ENCODE data around the gene ADGRF4.
A peak's percentile ranks its signal among the peaks of the same experiment; 100 is the strongest.
"Not testable (repeated sequence)": the region's sequence is repeated elsewhere in the genome, so short reads cannot be mapped to it uniquely, and the experiment has no call there.

The ADGRF4 gene

DNA sequence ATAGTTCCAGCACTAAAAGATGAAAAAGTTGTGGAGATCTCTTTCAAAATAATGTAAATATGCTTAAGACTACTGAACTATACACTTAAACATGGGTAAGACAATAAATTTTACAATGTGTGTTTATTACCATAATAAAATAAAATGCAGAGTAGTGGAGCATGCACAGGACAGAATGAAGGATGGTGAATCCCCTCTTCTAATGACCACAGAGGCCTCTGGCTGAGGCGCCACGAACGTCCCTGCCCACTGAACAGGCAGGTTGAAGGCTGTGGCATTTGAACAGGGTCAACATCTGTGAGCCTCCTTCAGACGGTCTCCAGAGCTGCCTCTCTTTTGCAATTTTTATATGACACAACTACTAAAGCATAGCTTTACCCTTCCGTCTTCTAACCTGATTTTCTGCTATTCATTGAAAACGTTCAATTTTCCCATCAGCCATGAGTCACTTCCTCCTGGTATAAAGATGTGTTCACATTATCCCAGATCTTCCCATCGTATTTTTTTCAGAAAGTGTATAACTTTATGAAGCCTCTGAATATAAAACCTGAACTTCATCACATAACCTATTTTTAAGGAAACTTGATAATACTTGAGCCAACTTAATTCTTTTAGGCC lies 37.8 kb downstream of the ADGRF4 start:
- no peaks in the 10 kb centered on the region for H3K36me3 Mint-ChIP-seq
- peaks cover 2% of the 10 kb centered on the region for H3K4me1 Mint-ChIP-seq (ENCODE audit: low read depth)
- no peak overlapping the region for H3K27ac Mint-ChIP-seq
- peaks cover 2% of the 10 kb centered on the region for H3K27me3 Mint-ChIP-seq
- no peaks in the 10 kb centered on the region for H3K9me3 Mint-ChIP-seq (ENCODE audit: low read depth)
- no peak overlapping the region for H3K4me3 Mint-ChIP-seq

DNA sequence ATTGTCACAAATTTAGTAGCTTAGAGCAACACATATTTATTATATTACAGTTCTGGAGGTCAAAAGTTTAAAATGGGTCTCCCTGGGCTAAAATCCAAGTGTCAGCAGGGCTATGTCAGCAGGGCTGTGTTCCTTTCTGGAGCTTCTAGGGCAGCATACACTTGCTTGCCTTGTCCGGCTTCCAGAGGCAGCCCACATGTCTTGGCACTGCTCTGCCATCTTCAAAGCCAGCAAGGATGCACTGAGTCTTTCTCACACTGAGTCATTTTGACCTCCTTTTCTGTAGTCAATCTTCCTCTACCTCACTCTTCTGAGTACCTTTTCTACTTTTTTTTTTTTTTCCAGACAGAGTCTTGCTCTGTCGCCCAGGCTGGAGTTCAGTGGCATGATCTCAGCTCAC lies 39.0 kb downstream of the ADGRF4 start:
- Mint-ChIP-seq H3K9me3 (ENCODE audit: low read depth) (no peaks in the 10 kb centered on the region), H3K36me3 (no peaks in the 10 kb centered on the region), H3K4me1 (ENCODE audit: low read depth) (peaks cover 5% of the 10 kb centered on the region), H3K27ac (no peak overlapping the region), H3K4me3 (no peak overlapping the region), H3K27me3 (peaks cover 2% of the 10 kb centered on the region)

DNA sequence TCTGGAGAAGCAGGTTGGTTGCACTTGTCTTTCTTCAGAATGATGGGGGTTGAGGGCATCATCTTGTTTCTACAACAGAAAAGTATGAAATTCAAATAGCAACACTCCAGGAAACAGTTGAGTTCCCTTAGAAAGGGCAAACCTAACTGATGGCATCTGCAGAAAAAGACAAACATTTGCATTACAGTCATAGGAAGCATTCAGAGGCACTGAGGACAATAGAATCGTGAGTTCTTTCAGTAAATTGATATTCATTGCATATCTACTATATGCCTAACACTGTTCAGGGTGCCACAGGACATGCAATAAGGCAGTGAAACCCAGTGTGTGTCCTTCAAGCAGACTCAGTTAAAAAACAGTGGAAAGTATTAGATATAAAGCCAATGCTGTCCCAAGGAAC lies 42.3 kb downstream of the ADGRF4 start:
- Mint-ChIP-seq H3K4me1 (ENCODE audit: low read depth) (peaks cover 5% of the 10 kb centered on the region), H3K9me3 (ENCODE audit: low read depth) (no peaks in the 10 kb centered on the region), H3K27ac (no peak overlapping the region), H3K36me3 (no peaks in the 10 kb centered on the region), H3K4me3 (no peak overlapping the region), H3K27me3 (peaks cover 2% of the 10 kb centered on the region)

DNA sequence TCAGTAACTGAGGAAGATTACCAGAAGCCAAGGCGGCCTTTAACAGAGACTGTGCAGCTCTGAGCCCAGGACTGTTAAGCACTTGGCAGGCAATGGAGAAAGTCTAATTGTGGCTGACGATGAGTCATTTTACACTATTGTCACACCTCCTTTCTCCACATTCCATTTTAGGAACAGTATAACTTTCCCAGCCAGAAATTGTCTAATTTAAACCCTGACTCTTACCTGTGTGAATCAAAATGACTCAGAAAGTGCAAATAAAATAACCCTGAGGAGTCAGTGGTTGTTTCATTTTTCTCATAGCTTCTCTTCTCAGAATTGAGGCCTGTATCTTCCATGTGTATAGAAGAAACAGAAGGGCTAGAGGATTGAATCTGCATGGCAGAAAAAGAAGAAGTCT lies 43.4 kb downstream of the ADGRF4 start:
- H3K36me3 Mint-ChIP-seq = no peaks in the 10 kb centered on the region
- H3K27me3 Mint-ChIP-seq = no peaks in the 10 kb centered on the region
- H3K4me3 Mint-ChIP-seq = no peak overlapping the region
- no peaks in the 10 kb centered on the region for H3K9me3 Mint-ChIP-seq (ENCODE audit: low read depth)
- H3K4me1 Mint-ChIP-seq (ENCODE audit: low read depth) = peaks cover 5% of the 10 kb centered on the region
- H3K27ac Mint-ChIP-seq = peak overlapping the region; percentile 47

DNA sequence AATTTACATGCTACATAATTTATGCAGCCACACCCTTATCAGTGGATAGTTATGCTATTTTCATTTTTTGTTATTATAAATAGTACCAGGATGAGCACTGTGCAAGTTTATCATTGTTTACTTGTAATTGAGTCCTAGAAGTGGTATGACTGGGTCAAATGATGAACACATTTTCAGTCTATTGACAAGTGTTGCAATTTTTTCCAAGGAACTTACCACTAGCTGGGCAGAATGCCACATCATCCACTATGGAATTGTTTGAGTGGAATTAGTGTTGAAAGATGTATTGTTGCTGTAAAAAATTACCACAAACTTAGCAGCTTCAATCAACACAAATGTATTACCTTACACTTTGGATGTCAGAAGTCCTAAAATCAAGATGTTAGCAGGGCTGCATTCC lies 45.4 kb downstream of the ADGRF4 start:
- Mint-ChIP-seq H3K36me3 (no peaks in the 10 kb centered on the region), H3K27me3 (no peaks in the 10 kb centered on the region), H3K4me1 (ENCODE audit: low read depth) (peaks cover 5% of the 10 kb centered on the region), H3K9me3 (ENCODE audit: low read depth) (no peaks in the 10 kb centered on the region), H3K27ac (no peak overlapping the region), H3K4me3 (no peak overlapping the region)

DNA sequence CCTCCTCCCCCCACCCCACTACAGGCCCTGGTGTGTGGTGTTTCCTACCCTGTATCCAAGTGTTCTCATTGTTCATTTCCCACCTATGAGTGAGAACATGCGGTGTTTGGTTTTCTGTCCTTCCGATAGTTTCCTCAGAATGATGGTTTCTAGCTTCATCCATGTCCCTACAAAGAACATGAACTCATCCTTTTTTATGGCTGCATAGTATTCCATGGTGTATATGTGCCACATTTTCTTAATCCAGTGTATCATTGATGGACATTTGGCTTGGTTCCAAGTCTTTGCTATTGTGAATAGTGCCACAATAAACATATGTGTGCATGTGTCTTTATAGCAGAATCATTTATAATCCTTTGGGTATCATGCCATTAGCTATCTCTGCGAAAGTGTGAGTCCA lies 46.9 kb downstream of the ADGRF4 start:
- H3K9me3 Mint-ChIP-seq (ENCODE audit: low read depth); H3K27ac Mint-ChIP-seq; H3K36me3 Mint-ChIP-seq; H3K27me3 Mint-ChIP-seq; H3K4me3 Mint-ChIP-seq: not testable (repeated sequence)
- H3K4me1 Mint-ChIP-seq (ENCODE audit: low read depth) = peaks cover 11% of the 10 kb centered on the region

DNA sequence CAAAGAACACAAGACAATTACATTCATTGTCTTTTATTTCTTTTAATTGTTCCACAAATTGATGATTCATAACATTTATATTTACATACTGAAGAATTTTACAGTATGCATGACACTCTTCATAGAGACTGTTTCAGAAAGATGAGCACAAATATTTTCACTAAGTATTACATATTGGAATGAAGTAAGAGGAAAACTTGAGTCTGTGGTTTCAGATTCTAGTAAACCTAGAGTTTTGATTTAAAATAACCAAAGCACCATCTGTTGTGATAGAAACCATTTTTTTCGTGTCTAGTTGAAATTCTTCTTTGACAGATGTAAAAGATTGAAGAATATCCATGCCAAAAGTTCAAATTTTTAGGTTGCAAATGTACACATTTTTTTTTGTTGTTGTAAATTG lies 51.4 kb downstream of the ADGRF4 start:
- H3K9me3 Mint-ChIP-seq (ENCODE audit: low read depth) = peaks cover 8% of the 10 kb centered on the region
- peaks cover 6% of the 10 kb centered on the region for H3K4me1 Mint-ChIP-seq (ENCODE audit: low read depth)
- no peaks in the 10 kb centered on the region for H3K36me3 Mint-ChIP-seq
- peaks cover 2% of the 10 kb centered on the region for H3K27me3 Mint-ChIP-seq
- H3K27ac Mint-ChIP-seq = peak overlapping the region; percentile 28
- no peak overlapping the region for H3K4me3 Mint-ChIP-seq

GRCh38 chr6:47752801-47753200 lies 54.4 kb downstream of the ADGRF4 start:
- Mint-ChIP-seq H3K4me1 (ENCODE audit: low read depth) (peaks cover 6% of the 10 kb centered on the region), H3K36me3 (no peaks in the 10 kb centered on the region)

GRCh38 chr6:47759364-47759763 lies 61.0 kb downstream of the ADGRF4 start:
- Mint-ChIP-seq H3K36me3 (no peaks in the 10 kb centered on the region), H3K4me3 (no peak overlapping the region), H3K9me3 (ENCODE audit: low read depth) (no peaks in the 10 kb centered on the region), H3K27me3 (peaks cover 6% of the 10 kb centered on the region), H3K27ac (no peak overlapping the region), H3K4me1 (ENCODE audit: low read depth) (no peaks in the 10 kb centered on the region)

More at GRCh38 chr6:47752801-47753200, 54.4 kb downstream of the ADGRF4 start:
- Mint-ChIP-seq H3K9me3 (ENCODE audit: low read depth) (peaks cover 8% of the 10 kb centered on the region), H3K4me3 (no peak overlapping the region), H3K27ac (no peak overlapping the region), H3K27me3 (peaks cover 4% of the 10 kb centered on the region)

DNA sequence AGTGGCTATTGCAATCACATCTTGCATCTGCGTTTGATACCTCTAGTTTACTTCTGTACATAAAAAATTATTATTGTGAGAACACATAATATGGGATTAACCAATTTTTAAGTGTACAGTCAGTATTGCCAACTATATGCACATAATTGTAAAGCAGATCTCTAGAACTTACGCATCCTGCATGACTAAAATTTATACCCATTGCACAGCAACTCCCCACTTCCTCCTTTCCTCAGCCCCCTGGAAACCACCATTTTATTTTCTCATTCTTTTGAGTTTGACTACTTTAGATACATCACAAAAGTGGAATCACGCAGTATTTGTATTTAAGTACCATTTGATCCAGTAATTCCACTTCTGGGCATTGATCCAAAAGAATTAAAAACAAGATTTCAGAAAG lies 64.1 kb downstream of the ADGRF4 start:
- peaks cover 3% of the 10 kb centered on the region for H3K9me3 Mint-ChIP-seq (ENCODE audit: low read depth)
- no peak overlapping the region for H3K27ac Mint-ChIP-seq
- H3K36me3 Mint-ChIP-seq = peaks cover 2% of the 10 kb centered on the region
- H3K4me3 Mint-ChIP-seq = no peak overlapping the region
- H3K4me1 Mint-ChIP-seq (ENCODE audit: low read depth) = no peaks in the 10 kb centered on the region
- peaks cover 6% of the 10 kb centered on the region for H3K27me3 Mint-ChIP-seq

DNA sequence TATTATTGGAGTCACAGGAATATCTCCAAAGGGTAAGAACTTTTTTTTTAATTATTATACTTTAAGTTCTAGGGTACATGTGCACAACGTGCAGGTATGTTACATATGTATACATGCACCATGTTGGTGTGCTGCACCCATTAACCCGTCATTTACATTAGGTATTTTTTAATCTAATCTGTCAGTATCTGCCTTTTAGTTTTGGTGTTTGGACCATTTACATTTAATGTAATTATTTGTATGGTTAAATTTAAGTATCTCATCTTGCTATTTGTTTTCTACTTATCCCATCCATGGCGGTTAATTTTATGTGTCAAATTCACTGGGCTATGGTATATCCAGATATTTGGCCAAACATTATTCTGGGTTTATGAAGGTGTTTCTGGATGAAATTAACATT lies 68.1 kb downstream of the ADGRF4 start:
- H3K4me1 Mint-ChIP-seq (ENCODE audit: low read depth) = no peaks in the 10 kb centered on the region
- peaks cover 2% of the 10 kb centered on the region for H3K36me3 Mint-ChIP-seq
- H3K27ac Mint-ChIP-seq = no peak overlapping the region
- no peak overlapping the region for H3K4me3 Mint-ChIP-seq
- peaks cover 3% of the 10 kb centered on the region for H3K9me3 Mint-ChIP-seq (ENCODE audit: low read depth)
- peaks cover 5% of the 10 kb centered on the region for H3K27me3 Mint-ChIP-seq

- Mint-ChIP-seq H3K9me3 (ENCODE audit: low read depth) (peaks cover 3% of the 10 kb centered on the region), H3K4me3 (no peak overlapping the region), H3K4me1 (ENCODE audit: low read depth) (no peaks in the 10 kb centered on the region), H3K27ac (no peak overlapping the region), H3K36me3 (peaks cover 2% of the 10 kb centered on the region), H3K27me3 (peaks cover 5% of the 10 kb centered on the region)
Measured at GRCh38 chr6:47767102-47767501, 68.7 kb downstream of the ADGRF4 start.

DNA sequence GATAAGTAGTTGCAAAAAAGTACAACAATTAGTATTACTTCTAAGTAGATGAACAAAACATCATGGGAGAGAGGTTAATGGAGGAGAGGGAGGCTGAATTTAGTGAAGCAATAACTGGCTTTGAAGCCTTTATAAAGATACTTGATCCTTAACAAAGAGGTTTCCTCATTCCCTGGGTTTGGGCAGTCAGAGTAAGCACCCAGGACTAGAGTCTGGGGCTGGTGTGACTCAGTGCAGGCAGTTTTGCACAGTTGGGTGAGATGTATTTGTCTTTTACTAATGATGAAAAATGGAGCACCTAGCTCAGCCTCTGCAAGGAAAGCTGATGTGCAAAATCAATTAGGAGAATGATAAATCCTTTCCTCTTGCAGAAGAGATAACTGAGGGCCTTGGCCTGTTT lies 71.6 kb downstream of the ADGRF4 start:
- Mint-ChIP-seq H3K27me3 (peaks cover 3% of the 10 kb centered on the region), H3K9me3 (ENCODE audit: low read depth) (peaks cover 3% of the 10 kb centered on the region), H3K4me3 (no peak overlapping the region), H3K27ac (no peak overlapping the region), H3K4me1 (ENCODE audit: low read depth) (no peaks in the 10 kb centered on the region), H3K36me3 (peaks cover 2% of the 10 kb centered on the region)

Measured in activated naive CD8-positive, alpha-beta T cell (primary cell).